ENCODE data around the gene CTSE. TPM values are rescaled to one million over a fixed set of nuclear protein-coding genes. Genes with fewer than 3 reads are reported as not detected.

The CTSE gene
- total and polyA plus RNA-seq, 2 of the 4 experiments (the other 2 are of a cell fraction) = not detected

- BruUV-seq (replicated peaks) = no TSS peak
- in situ Hi-C loops (cut with MboI; ENCODE audit: low sequenced_read_pairs) = no loop called here
- 50% methylated on average over 2 of the region's 8 CpGs; no CpG with 5 or more reads in 1 of the 2 experiments for WGBS, 2 experiments (ENCODE audit: extremely low coverage in 2 of 2, insufficient read length in 1 of 2)
Observed at GRCh38 chr1:206005778-206006180, 17.9 kb downstream of the CTSE start.

More at GRCh38 chr1:206005778-206006180, 17.9 kb downstream of the CTSE start:
- no peak for ATAC-seq (ENCODE audit: low read depth)
- Histone ChIP-seq H3K4me1 (ENCODE audit: control insufficient read depth, insufficient read depth, low read length) (peaks cover 18% of the 10 kb centered on the region), H3K4ac (ENCODE audit: low read depth, low read length) (no peak overlapping the region), H3K9me3 (ENCODE audit: control insufficient read depth, insufficient read depth, low read length) (no peaks in the 10 kb centered on the region), H3K14ac (replicated peaks; ENCODE audit: low read depth, low read length) (no peak overlapping the region), H2BK20ac (ENCODE audit: low read depth, low read length) (no peak overlapping the region), H3K27me3 (ENCODE audit: control insufficient read depth, insufficient read depth, low read length) (peaks cover 2% of the 10 kb centered on the region), H2BK120ac (ENCODE audit: low read depth, low read length) (no peak overlapping the region), H2BK15ac (ENCODE audit: low read depth, low read length) (no peak overlapping the region), H3K9ac (ENCODE audit: low read depth, low read length) (no peak overlapping the region), H2AK9ac (replicated peaks; ENCODE audit: low read depth, low read length, poor library complexity) (no peak overlapping the region), H2AK5ac (ENCODE audit: low read depth, low read length) (no peak overlapping the region), H2AFZ (replicated peaks; ENCODE audit: low read length, poor library complexity) (no peak overlapping the region), H3K79me1 (ENCODE audit: low read depth in 1 of 2, low read length in 2 of 2) (peaks cover 0 to 7% of the 10 kb centered on the region in 2 experiments; a peak in 2 of 4 replicates), H3K27ac (ENCODE audit: insufficient read depth, low read length) (no peak overlapping the region), H4K8ac (ENCODE audit: low read depth in 2 of 2, low read length in 2 of 2) (no peak overlapping the region), H3K56ac (ENCODE audit: extremely low read depth, insufficient read depth, low read length) (no peak overlapping the region), H3K4me3 (ENCODE audit: insufficient read depth, low read depth, low read length) (no peak overlapping the region), H3K23ac (ENCODE audit: low read depth, low read length) (no peak overlapping the region), H4K91ac (ENCODE audit: insufficient read depth, low read depth, low read length) (no peak overlapping the region), H3K4me2 (ENCODE audit: low read depth, low read length) (no peak overlapping the region), H2BK5ac (ENCODE audit: low read depth, low read length, poor library complexity, severe bottlenecking) (no peak overlapping the region), H4K5ac (ENCODE audit: low read depth, low read length) (no peak overlapping the region), H3K36me3 (ENCODE audit: control insufficient read depth, insufficient read depth, low read length) (no peaks in the 10 kb centered on the region), H4K20me1 (ENCODE audit: insufficient read depth, low read length) (no peaks in the 10 kb centered on the region), H3K18ac (ENCODE audit: low read depth, low read length) (no peak overlapping the region), H3K9me1 (ENCODE audit: insufficient read depth, low read length) (peaks cover 19% of the 10 kb centered on the region)
- no peak for TF ChIP-seq RFX5 (IDR thresholded peaks at IDR 0.05; ENCODE audit: low read depth, low read length)
- no peak for TF ChIP-seq CTCF (conservative IDR thresholded peaks at IDR 0.05; ENCODE audit: low read depth, low read length)
- no peak for TF ChIP-seq BHLHE40 (IDR thresholded peaks at IDR 0.05; ENCODE audit: low read depth, low read length)
- TF ChIP-seq, protein P1, sequence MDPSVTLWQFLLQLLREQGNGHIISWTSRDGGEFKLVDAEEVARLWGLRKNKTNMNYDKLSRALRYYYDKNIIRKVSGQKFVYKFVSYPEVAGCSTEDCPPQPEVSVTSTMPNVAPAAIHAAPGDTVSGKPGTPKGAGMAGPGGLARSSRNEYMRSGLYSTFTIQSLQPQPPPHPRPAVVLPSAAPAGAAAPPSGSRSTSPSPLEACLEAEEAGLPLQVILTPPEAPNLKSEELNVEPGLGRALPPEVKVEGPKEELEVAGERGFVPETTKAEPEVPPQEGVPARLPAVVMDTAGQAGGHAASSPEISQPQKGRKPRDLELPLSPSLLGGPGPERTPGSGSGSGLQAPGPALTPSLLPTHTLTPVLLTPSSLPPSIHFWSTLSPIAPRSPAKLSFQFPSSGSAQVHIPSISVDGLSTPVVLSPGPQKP (IDR thresholded peaks at IDR 0.05; ENCODE audit: borderline replicate concordance, low read depth, low read length) = no peak
- TF ChIP-seq FOS (IDR thresholded peaks at IDR 0.05; ENCODE audit: low read depth, low read length) = no peak
- TF ChIP-seq RCOR1 (IDR thresholded peaks at IDR 0.05; ENCODE audit: insufficient replicate concordance, low read length) = no peak
- TF ChIP-seq, protein P2, sequence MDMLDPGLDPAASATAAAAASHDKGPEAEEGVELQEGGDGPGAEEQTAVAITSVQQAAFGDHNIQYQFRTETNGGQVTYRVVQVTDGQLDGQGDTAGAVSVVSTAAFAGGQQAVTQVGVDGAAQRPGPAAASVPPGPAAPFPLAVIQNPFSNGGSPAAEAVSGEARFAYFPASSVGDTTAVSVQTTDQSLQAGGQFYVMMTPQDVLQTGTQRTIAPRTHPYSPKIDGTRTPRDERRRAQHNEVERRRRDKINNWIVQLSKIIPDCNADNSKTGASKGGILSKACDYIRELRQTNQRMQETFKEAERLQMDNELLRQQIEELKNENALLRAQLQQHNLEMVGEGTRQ (IDR thresholded peaks at IDR 0.05; ENCODE audit: low read depth, low read length) = no peak
- TF ChIP-seq RAD21 (IDR thresholded peaks at IDR 0.05; ENCODE audit: low read length) = no peak
- no peak for DNase-seq
- dilution Hi-C loops (cut with HindIII; ENCODE audit: low sequenced_read_pairs, unreplicated experiment) = no loop called here
- ChIA-PET POLR2A (ENCODE audit: unreplicated experiment) (no interaction called here), CTCF (no interaction called here)
- intact Hi-C loops (cut with micrococcal nuclease) = no loop called here
